Dedifferentiated amniotic fluid mesenchymal stem cell (primary cell): ENCODE results near the gene DNPH1.

ENCODE experiments used
- DNase-seq: peaks from one replicate; pipeline ENCODE4 v3.0.0-alpha.2; 2016; ENCODE audit errors: extremely low spot score

Gene DNPH1

GRCh38 chr6:43215066-43215465, 14.2 kb downstream of the DNPH1 start:
- no peak for DNase-seq

- DNase-seq, result no peak
These were observed 15.8 kb downstream of the DNPH1 start for GRCh38 chr6:43213431-43213830.

- DNase-seq, result no peak
These were observed 17.3 kb downstream of the DNPH1 start for GRCh38 chr6:43211955-43212354.

- DNase-seq, result no peak
These were observed 22.0 kb downstream of the DNPH1 start for GRCh38 chr6:43207286-43207685.

GRCh38 chr6:43205849-43206248, 23.4 kb downstream of the DNPH1 start:
- no peak for DNase-seq

- no peak for DNase-seq
These were observed 24.8 kb downstream of the DNPH1 start for GRCh38 chr6:43204271-43205105.

- no peak for DNase-seq
These were observed 25.6 kb downstream of the DNPH1 start for GRCh38 chr6:43203718-43204095.

GRCh38 chr6:43203029-43203717, 26.1 kb downstream of the DNPH1 start:
- no peak for DNase-seq

- no peak for DNase-seq
These were observed 26.8 kb downstream of the DNPH1 start for GRCh38 chr6:43202451-43202850.

GRCh38 chr6:43200541-43200940, 28.7 kb downstream of the DNPH1 start:
- DNase-seq, result no peak

GRCh38 chr6:43199912-43200311, 29.4 kb downstream of the DNPH1 start:
- DNase-seq, result no peak

- DNase-seq, result no peak
These were observed 32.9 kb downstream of the DNPH1 start for GRCh38 chr6:43196337-43196736.

- no peak for DNase-seq
These were observed 35.4 kb downstream of the DNPH1 start for GRCh38 chr6:43193929-43194328.

- no peak for DNase-seq
These were observed 36.4 kb downstream of the DNPH1 start for GRCh38 chr6:43192911-43193310.

GRCh38 chr6:43189776-43190304, 39.4 kb downstream of the DNPH1 start:
- no peak for DNase-seq

- no peak for DNase-seq
These were observed 40.9 kb downstream of the DNPH1 start for GRCh38 chr6:43188426-43188825.

- no peak for DNase-seq
These were observed 41.5 kb downstream of the DNPH1 start for GRCh38 chr6:43187821-43188220.

GRCh38 chr6:43186706-43187105, 42.6 kb downstream of the DNPH1 start:
- no peak for DNase-seq

- DNase-seq, result no peak
These were observed 43.3 kb downstream of the DNPH1 start for GRCh38 chr6:43186019-43186418.

- DNase-seq, result no peak
These were observed 43.8 kb downstream of the DNPH1 start for GRCh38 chr6:43185391-43185985.

GRCh38 chr6:43184268-43184985, 44.9 kb downstream of the DNPH1 start:
- no peak for DNase-seq

GRCh38 chr6:43183441-43183840, 45.8 kb downstream of the DNPH1 start:
- DNase-seq, result no peak
